GOT3 (cell line): ENCODE measurements around the gene SLC2A1.
"Not testable (repeated sequence)": the region's sequence is repeated elsewhere in the genome, so short reads cannot be mapped to it uniquely, and the experiment has no call there.

Source experiments
- DNase-seq: peaks from one replicate; lab custom pipeline; 2025; ENCODE audit warnings: mixed read lengths; lab: John Stamatoyannopoulos, UW

Gene SLC2A1

GRCh38 chr1:42929434-42930177 lies 29.1 kb downstream of the SLC2A1 start:
- no peak for DNase-seq

- DNase-seq = no peak
Observed at GRCh38 chr1:42928859-42929258, 29.8 kb downstream of the SLC2A1 start.

GRCh38 chr1:42927920-42928505 lies 30.7 kb downstream of the SLC2A1 start:
- DNase-seq = no peak

- DNase-seq = no peak
Observed at GRCh38 chr1:42927274-42927841, 31.3 kb downstream of the SLC2A1 start.

- no peak for DNase-seq
Observed at GRCh38 chr1:42926879-42927242, 31.8 kb downstream of the SLC2A1 start.

- DNase-seq = no peak
Observed at GRCh38 chr1:42926235-42926878, 32.3 kb downstream of the SLC2A1 start.

GRCh38 chr1:42924851-42925760 lies 33.6 kb downstream of the SLC2A1 start:
- DNase-seq = no peak

GRCh38 chr1:42924082-42924850 lies 34.4 kb downstream of the SLC2A1 start:
- DNase-seq = peak; percentile 76

GRCh38 chr1:42923367-42924081 lies 35.1 kb downstream of the SLC2A1 start:
- no peak for DNase-seq

GRCh38 chr1:42922687-42923366 lies 35.8 kb downstream of the SLC2A1 start:
- DNase-seq = no peak

- DNase-seq = no peak
Observed at GRCh38 chr1:42921769-42922168, 36.9 kb downstream of the SLC2A1 start.

- DNase-seq = not testable (repeated sequence)
Observed at GRCh38 chr1:42919651-42920050, 39.0 kb downstream of the SLC2A1 start.

GRCh38 chr1:42917241-42917495 lies 41.5 kb downstream of the SLC2A1 start:
- DNase-seq = no peak

GRCh38 chr1:42915456-42915855 lies 43.2 kb downstream of the SLC2A1 start:
- no peak for DNase-seq

- DNase-seq = no peak
Observed at GRCh38 chr1:42914092-42914627, 44.5 kb downstream of the SLC2A1 start.

- peak; percentile 11 for DNase-seq
Observed at GRCh38 chr1:42913426-42914091, 45.1 kb downstream of the SLC2A1 start.

GRCh38 chr1:42910985-42911384 lies 47.7 kb downstream of the SLC2A1 start:
- no peak for DNase-seq

- no peak for DNase-seq
Observed at GRCh38 chr1:42908046-42908445, 50.6 kb downstream of the SLC2A1 start.

- no peak for DNase-seq
Observed at GRCh38 chr1:42904434-42904833, 54.2 kb downstream of the SLC2A1 start.
